Endodermal cell (in vitro differentiated cells): ENCODE results near the gene CECR2. TPM values are rescaled to one million over a fixed set of nuclear protein-coding genes. Genes with fewer than 3 reads are reported as not detected.
A peak's percentile ranks its signal among the peaks of the same experiment; 100 is the strongest.

Experiments
- DNase-seq: peaks from one replicate; pipeline ENCODE4 v3.0.0-alpha.2; 2017
- H3K27ac ChIP-seq: 2 replicates; pipeline ENCODE4 v1.5.1; 2013; ENCODE audit warnings: mild to moderate bottlenecking, low read depth, low read length, moderate library complexity
- H3K27me3 ChIP-seq: 2 replicates; pipeline ENCODE4 v1.6.1; 2013; ENCODE audit warnings: mild to moderate bottlenecking, low read length, moderate library complexity; ENCODE audit not compliant: insufficient read depth, control insufficient read depth, poor library complexity, severe bottlenecking
- H3K36me3 ChIP-seq: 2 replicates; pipeline ENCODE4 v1.7.0; 2013; ENCODE audit warnings: mild to moderate bottlenecking, low read length, moderate library complexity; ENCODE audit not compliant: control insufficient read depth, insufficient read depth
- H3K4me1 ChIP-seq: one replicate; pipeline ENCODE4 v1.7.0; 2013; ENCODE audit warnings: low read length; ENCODE audit not compliant: control insufficient read depth, insufficient read depth
- H3K4me3 ChIP-seq: 2 replicates; pipeline ENCODE4 v1.5.1; 2013; ENCODE audit warnings: mild to moderate bottlenecking, low read length, moderate library complexity
- H3K9ac ChIP-seq: 2 replicates; pipeline ENCODE4 v1.6.1; 2013; ENCODE audit warnings: mild to moderate bottlenecking, low read length, moderate library complexity; ENCODE audit not compliant: poor library complexity, severe bottlenecking; ENCODE audit errors: extremely low read depth
- H3K9me3 ChIP-seq: 2 replicates; pipeline ENCODE4 v1.6.1; 2013; ENCODE audit warnings: mild to moderate bottlenecking, low read length, moderate library complexity; ENCODE audit not compliant: control insufficient read depth
- H3K27ac Mint-ChIP-seq: 2 replicates; pipeline ENCODE4 v1.8.0; 2020; ENCODE audit warnings: mixed read lengths
- H3K27me3 Mint-ChIP-seq: 2 replicates; pipeline ENCODE4 v1.8.0; 2021; ENCODE audit warnings: mild to moderate bottlenecking, mixed read lengths; ENCODE audit not compliant: insufficient read depth
- H3K36me3 Mint-ChIP-seq: 2 replicates; pipeline ENCODE4 v1.8.0; 2020; ENCODE audit warnings: low read depth, mixed read lengths
- H3K4me1 Mint-ChIP-seq: 2 replicates; pipeline ENCODE4 v1.8.0; 2020; ENCODE audit warnings: mixed read lengths
- H3K4me3 Mint-ChIP-seq: 2 replicates; pipeline ENCODE4 v1.8.0; 2020; ENCODE audit warnings: mild to moderate bottlenecking, moderate library complexity, mixed read lengths
- H3K9me3 Mint-ChIP-seq: 2 replicates; pipeline ENCODE4 v1.8.0; 2020; ENCODE audit warnings: mild to moderate bottlenecking, mixed read lengths
- CTCF ChIP-seq: fragments of 200-600 bp; sonication (generic); conservative IDR thresholded peaks from 2 replicates; pipeline ENCODE4 v1.5.0; 2021; ENCODE audit warnings: antibody characterized with exemption, mild to moderate bottlenecking
- WGBS, 2 experiments: methylation state at CpG; one replicate each; pipeline versions ENCODE4 v1.1.5 to v1.1.7; 2013; ENCODE audit warnings: missing lambda C conversion rate in 2 of 2, mixed read lengths in 1 of 2; ENCODE audit not compliant: insufficient coverage in 1 of 2, insufficient read length in 1 of 2; 5-methylcytosine and 5-hydroxymethylcytosine counted together
- total RNA-seq, 2 donors: library from RNA; stranded (reverse); fragmentation: NEBNext Ultra II Directional in 1 of 2; extraction: Animal tissue kit (Norgen Biotek cat#: 25700) in 1 of 2; gene quantifications; 2 replicates in 1 of 2; 3 replicates in 1 of 2; pipeline ENCODE4 v1.2.1, GENCODE V29; 2021

Gene CECR2
- total RNA-seq, 2 donors from 2014 or later = 98.9 to 105 TPM

- Histone ChIP-seq H3K27ac (no peak overlapping the region), H3K36me3 (peaks cover 47% of the 10 kb centered on the region), H3K4me1 (no peaks in the 10 kb centered on the region), H3K9me3 (no peaks in the 10 kb centered on the region), H3K27me3 (no peaks in the 10 kb centered on the region), H3K4me3 (no peak overlapping the region), H3K9ac (no peak overlapping the region)
- no peak for DNase-seq
- TF ChIP-seq CTCF = no peak
- WGBS, 2 experiments = 100% methylated on average over 2 to 3 of the region's 3 CpGs
- H3K9me3 Mint-ChIP-seq = no peaks in the 10 kb centered on the region
- no peaks in the 10 kb centered on the region for H3K27me3 Mint-ChIP-seq
- peaks cover 25% of the 10 kb centered on the region for H3K4me1 Mint-ChIP-seq
- H3K36me3 Mint-ChIP-seq = peaks cover 48% of the 10 kb centered on the region
- no peak overlapping the region for H3K4me3 Mint-ChIP-seq
- H3K27ac Mint-ChIP-seq = peak overlapping the region; percentile 48
Observed at GRCh38 chr22:17493419-17493981, 124.2 kb downstream of the CECR2 start.

DNA sequence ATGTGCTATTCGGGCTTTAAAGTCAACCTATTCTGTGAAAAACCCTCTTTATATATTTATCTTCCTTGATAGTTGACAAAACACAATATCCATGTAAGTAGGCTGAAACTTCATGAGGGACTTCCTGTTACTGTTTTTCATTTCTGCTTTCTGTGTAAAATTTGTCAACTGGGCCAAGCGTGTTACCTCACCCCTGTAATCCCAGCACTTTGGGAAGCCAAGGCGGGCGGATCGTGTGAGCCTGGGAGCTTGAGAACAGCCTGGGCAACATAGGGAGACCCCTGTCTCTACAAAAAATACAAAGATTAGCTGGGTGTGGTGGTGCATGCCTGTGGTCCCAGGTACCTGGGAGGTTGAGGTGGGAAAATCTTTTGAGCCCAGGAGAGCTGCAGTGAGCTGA, 127.6 kb downstream of the CECR2 start:
- no peak overlapping the region for H3K4me3 Mint-ChIP-seq
- TF ChIP-seq CTCF = no peak
- peak overlapping the region; percentile 61 for H3K27ac Mint-ChIP-seq
- DNase-seq = no peak
- peaks cover 13% of the 10 kb centered on the region for H3K4me1 Mint-ChIP-seq
- no peaks in the 10 kb centered on the region for H3K9me3 Mint-ChIP-seq
- 94 to 100% methylated on average over 1 to 5 of the region's 5 CpGs for WGBS, 2 experiments
- Histone ChIP-seq H3K9me3 (no peaks in the 10 kb centered on the region), H3K36me3 (peaks cover 61% of the 10 kb centered on the region), H3K4me1 (no peaks in the 10 kb centered on the region), H3K27me3 (no peaks in the 10 kb centered on the region), H3K27ac (no peak overlapping the region), H3K4me3 (no peak overlapping the region), H3K9ac (no peak overlapping the region)
- H3K36me3 Mint-ChIP-seq = peaks cover 44% of the 10 kb centered on the region
- no peaks in the 10 kb centered on the region for H3K27me3 Mint-ChIP-seq

- Histone ChIP-seq H3K4me1 (no peaks in the 10 kb centered on the region), H3K36me3 (peaks cover 76% of the 10 kb centered on the region), H3K4me3 (no peak overlapping the region), H3K27ac (no peak overlapping the region), H3K27me3 (no peaks in the 10 kb centered on the region), H3K9ac (no peak overlapping the region), H3K9me3 (no peaks in the 10 kb centered on the region)
- peak; percentile 55 for DNase-seq
- Mint-ChIP-seq H3K27ac (no peak overlapping the region), H3K9me3 (no peaks in the 10 kb centered on the region), H3K27me3 (no peaks in the 10 kb centered on the region), H3K4me3 (no peak overlapping the region), H3K4me1 (no peaks in the 10 kb centered on the region), H3K36me3 (peaks cover 60% of the 10 kb centered on the region)
- WGBS, 2 experiments = 80 to 84% methylated on average over 10 to 12 of the region's 12 CpGs
- peak; percentile 86 for TF ChIP-seq CTCF
Observed at GRCh38 chr22:17501679-17502285, 132.5 kb downstream of the CECR2 start.
